Activated gamma-delta T cell (primary cell): Measurements from ENCODE around the gene RINL.
"Not testable (repeated sequence)": the region's sequence is repeated elsewhere in the genome, so short reads cannot be mapped to it uniquely, and the experiment has no call there.

Source experiments
- DNase-seq: peaks from one replicate; lab custom pipeline; 2025; lab: John Stamatoyannopoulos, UW

Gene RINL

DNA sequence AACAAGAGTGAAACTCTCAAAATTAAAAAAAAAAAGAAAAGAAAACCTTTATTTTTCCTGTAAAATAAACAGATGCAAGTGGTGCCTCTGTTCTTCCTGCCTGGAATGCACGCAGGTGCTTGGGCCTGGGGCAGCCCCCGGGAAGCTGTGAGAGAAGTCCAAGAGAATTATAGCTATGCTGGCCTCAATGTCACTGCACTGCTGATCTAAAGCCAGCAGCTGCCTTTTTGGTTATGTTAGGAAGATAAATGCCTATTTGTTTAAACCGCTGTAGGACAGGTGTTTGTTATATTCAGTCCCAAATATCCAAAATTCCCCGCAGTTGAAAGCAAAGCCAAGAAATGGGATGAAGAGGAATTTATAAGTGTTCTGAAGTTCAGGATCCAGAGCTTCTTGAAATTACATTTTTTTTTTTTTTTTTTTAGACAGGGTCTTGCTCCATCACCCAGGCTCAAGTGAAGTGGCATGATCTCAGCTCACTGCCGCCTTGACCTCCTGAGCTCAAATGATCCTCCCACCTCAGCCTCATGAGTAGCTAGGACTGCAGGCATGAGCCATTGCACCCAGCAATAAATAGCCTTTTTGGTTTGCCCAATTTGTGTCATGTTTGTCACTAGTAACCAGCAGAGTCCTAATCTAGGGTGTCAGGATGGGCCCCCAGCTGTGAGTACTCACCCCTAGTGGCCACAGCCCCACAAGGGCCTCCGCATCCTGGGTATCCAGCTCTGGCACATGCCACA is 2.2 kb downstream of the RINL start:
- no peak for DNase-seq

DNA sequence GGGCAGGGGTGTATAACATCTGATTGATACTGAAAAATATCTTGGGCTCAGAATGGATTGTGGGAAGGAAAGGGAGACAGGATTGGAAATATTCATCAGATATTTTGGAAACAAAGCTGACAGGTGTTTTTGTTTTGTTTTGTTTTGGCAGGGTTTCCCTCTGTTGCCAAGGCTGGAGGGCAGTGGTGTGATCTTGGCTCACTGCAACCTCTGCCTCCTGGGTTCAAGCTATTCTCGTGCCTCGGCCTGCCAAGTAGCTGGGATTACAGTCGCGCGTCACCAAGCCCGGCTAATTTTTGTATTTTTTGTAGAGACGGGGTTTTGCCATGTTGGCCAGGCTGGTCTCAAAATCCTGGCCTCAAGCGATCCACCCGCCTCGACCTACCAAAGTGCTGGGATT is 4.7 kb downstream of the RINL start:
- not testable (repeated sequence) for DNase-seq

DNA sequence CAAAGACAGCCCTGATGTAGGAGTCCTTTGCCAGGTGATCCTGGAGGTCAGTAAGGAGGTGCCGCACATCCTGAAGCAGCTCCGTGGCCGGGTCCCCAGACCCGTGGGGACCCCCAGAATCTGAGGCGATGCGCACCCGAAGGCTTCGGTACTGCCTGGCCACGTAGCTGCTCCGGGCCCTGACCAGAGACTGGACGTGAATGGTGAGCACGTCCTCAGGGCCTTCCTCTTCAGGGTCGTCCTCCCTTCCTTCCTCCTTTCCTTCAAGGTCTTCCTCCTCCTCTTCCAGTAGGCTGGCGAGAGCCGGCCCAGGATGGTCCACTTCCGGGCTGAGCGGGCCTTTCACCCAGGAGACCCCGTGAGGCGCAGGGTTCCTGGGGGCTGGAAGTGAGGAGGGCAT is 7.5 kb downstream of the RINL start:
- DNase-seq, result no peak

DNA sequence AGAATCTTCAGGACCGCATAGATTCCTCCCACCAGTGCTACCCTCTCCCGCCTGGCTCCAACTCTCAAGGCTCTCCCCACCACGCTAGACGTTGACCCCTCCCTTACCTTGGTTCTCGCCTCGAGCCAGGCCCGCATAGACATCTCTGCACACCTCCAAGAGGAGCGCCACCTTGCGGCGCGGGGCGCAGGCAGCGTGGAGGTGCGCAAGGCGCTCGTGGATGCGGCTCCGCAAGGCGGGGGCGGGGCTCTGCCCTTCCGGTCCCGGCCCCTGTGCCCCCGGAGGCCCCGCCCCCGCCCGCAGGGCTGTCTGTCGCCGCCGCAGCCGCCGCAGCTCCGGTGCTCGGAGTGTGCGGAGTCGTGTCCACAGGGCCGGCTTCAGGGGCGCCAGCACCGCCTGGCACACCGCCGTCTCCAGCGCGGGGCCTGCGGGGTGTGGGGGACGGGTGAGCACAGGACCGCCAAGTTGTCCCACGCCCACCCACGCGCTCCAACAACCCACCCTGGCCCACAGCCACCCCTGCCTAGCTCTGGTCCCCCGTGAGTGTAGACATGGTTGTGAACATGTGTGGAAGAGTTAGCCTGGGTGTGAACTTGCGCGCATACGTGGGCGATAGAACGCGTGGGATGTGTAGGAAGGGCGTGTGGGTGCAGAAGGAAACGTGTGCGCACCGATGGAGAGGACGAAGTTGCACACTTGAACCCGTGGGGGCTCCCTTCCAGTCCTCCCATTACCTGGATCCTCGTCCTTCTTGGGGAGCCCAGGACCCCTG is 8.1 kb downstream of the RINL start:
- DNase-seq, result peak; percentile 88

DNA sequence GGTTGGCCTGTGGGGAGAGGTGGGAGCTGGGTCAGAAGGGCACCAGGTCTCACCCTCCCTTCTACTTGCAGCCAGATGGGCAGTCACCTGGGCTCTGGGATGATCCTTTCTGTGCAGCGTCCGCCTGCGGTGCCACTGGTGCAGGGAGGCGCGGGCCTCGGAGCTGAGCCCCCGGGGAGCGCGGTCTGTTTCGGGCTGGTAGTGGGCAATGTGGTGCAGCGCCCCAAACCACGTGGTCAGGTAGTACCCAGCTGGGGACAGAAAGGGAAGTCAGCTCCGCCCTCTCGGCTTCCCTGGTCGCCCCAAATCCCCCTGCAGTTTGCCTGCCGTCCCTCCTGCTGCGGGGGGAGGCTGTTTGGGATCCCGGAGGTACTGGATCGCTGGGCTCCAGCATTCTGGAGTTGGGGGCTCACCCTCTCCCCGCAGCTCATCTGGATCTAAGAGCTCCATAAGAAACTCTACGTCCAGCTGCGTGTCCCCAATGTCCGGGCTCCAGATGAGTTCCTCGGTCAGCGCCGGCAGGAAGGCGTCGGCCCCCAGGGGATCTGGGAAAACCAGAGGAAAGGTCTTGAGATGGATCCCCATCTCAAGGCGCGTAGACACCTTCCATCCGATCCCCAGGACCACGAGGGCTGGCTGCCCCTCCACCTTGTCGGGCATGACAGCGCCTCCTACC is 8.8 kb downstream of the RINL start:
- no peak for DNase-seq

DNA sequence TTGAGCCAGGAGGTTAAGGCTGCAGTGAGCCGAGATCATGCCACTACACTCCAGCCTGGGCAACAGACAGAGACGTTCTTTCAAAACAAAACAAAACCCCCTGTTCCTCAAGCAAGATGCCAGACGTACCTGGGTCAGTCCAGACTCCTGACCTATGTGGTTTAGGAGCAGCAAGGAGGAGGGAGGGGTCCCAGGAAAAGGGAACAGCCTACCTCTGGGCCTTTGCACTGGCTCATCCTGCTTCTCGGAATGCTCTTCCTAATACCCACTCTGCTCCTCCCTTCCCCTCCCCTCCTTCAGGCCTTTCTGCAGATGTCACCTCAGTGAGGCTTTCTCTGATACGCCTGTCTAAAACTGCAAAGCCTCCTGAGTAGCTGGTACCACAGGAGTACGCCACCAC is 9.5 kb downstream of the RINL start:
- no peak for DNase-seq

DNA sequence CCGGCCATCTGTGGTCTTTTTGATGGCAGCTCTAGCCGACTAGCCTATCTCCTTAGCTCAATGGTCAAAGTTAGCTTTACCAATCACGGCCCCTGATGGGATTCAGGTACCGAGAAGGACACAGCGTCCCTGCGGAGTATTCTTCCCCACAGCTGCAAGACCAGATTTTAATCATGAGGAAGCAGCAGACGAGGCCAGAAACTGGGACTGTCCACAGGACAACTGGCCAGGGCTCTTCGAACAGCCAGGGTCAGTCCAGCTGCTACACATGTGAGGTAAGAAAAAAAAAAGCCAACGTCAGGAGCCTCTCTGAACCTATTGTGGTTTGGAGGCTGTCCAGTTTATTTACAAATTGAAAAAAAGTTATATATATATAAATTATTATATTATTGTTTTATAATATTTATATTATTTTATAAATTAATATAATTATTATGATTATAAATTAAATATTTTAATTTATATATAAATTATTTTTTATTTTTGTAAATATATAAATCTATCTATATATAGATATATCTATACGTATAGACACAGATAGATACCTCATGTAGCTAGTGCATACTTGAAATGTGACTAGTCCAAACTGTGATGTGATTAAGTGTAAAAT is 10.8 kb downstream of the RINL start:
- DNase-seq, result no peak

DNA sequence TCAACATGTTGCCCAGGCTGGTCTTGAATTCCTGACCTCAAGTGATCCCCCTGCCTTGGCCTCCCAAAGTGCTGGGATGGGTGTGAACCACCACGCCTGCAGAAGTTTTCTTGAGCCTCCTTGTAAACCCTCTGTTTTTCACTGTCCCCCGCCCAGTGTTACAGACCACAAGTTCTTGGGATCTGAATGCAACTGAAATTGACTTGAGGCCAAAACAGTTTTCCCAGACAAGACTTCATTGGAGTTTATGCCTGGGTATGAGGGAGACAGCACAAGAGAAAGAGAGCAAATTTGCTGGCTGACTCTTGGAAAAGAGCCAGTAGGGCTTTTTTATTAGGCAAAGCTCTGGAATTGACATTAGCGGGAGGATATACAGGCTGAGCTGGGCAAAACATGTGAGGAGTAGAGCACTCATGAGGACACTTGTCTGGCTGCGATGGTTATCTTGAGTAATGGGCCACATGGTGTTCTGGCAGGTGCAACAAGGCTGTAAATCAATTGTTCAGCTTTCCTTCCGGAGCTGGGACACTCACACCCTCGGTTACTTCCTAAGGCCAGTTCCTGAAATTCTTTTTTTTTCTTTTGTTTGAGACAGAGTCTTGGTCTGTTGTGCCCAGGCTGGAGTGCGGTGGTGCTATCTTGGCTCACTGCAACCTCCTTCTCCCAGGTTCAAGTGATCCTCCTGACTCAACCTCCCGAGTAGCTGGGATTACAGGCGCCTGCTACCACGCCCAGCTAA is 15.6 kb downstream of the RINL start:
- no peak for DNase-seq

DNA sequence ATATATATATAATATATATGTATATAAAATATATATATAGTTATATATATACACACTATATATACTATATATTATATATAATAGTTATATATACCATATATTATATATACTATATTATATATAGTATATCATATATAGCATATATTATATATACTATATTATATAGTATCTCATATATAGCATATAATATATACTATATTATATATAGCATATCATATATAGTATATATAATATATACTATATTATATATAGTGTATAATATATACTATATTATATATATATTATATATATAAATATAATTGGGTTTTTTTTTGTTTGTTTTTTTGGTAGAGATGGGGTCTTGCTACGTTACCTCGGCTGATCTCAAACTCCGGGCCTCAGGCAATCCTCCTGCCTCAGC is 16.7 kb downstream of the RINL start:
- no peak for DNase-seq

DNA sequence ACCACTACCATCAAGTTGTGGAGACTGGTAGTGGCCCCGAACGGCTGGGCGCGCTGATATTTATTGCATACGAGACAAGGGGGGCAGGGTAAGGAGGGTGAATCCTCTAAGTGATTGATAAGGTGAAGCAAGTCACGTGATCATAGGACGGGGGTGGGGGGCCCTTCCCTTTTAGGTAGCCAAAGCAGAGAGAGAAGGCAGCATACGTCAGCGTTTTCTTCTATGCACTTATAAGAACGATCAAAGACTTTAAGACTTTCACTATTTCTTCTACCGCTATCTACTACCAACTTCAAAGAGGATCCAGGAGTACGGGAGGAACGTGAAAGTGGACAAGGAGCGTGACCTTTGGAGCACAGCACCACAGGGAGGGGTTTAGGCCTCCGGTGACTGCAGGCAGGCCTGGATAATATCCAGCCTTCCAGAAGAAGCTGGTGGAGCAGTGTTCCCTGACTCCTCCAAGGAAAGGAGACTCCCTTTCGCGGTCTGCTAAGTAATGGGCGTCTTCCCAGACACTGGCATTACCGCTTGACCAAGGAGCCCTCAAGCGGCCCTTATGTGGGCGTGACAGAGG is 18.4 kb downstream of the RINL start:
- not testable (repeated sequence) for DNase-seq

DNA sequence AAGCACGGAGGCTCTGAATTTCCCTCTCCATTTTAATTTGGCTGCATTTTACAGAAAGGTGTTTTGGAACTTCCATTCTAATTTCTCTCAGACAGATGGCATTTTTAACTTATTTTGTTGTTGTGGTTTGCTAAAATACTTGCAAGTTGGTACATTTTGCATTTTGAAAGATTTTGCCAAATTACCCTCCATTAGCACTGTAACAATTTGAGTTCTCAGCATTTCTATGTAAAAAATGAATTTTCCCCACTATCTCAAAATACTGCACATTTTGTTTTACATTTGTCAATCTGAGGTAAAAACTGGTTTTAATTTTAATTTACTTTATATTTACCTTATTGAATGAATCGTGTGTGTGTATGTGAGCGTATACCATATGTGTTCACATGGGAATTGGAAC is 21.3 kb downstream of the RINL start:
- no peak for DNase-seq

DNA sequence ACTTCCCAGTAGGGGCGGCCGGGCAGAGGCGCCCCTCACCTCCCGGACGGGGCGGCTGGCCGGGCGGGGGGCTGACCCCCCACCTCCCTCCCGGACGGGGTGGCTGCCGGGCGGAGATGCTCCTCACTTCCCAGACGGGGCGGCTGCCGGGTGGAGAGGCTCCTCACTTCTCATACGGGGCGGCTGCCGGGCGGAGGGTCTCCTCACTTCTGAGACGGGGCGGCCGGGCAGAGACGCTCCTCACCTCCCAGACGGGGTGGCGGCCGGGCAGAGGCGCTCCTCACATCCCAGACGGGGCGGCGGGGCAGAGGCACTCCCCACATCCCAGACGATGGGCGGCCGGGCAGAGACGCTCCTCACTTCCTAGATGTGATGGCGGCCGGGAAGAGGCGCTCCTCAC is 22.3 kb downstream of the RINL start:
- DNase-seq, result not testable (repeated sequence)

DNA sequence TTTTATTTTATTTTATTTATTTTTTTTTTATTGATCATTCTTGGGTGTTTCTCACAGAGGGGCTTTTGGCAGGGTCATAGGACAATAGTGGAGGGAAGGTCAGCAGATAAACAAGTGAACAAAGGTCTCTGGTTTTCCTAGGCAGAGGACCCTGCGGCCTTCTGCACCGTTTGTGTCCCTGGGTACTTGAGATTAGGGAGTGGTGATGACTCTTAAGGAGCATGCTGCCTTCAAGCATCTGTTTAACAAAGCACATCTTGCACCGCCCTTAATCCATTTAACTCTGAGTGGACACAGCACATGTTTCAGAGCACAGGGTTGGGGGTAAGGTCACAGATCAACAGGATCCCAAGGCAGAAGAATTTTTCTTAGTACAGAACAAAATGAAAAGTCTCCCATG is 23.1 kb downstream of the RINL start:
- not testable (repeated sequence) for DNase-seq

DNA sequence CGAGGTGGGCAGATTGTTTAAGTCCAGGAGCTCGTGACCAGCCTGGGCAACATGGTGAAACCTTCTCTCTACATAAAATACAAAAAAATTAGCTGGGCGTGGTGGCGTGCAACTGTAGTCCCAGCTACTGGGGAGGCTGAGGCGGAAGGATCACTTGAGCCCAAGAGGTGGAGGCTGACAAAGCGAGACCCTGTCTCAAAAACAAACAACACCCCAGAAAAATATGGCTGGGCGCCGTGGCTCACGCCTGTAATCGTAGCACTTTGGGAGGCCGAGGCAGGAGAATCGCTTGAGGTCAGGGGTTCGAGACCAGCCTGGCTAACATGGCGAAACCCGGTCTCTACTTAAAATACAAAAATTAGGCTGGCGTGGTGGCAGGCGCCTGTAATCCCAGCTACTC is 24.9 kb downstream of the RINL start:
- DNase-seq, result no peak

DNA sequence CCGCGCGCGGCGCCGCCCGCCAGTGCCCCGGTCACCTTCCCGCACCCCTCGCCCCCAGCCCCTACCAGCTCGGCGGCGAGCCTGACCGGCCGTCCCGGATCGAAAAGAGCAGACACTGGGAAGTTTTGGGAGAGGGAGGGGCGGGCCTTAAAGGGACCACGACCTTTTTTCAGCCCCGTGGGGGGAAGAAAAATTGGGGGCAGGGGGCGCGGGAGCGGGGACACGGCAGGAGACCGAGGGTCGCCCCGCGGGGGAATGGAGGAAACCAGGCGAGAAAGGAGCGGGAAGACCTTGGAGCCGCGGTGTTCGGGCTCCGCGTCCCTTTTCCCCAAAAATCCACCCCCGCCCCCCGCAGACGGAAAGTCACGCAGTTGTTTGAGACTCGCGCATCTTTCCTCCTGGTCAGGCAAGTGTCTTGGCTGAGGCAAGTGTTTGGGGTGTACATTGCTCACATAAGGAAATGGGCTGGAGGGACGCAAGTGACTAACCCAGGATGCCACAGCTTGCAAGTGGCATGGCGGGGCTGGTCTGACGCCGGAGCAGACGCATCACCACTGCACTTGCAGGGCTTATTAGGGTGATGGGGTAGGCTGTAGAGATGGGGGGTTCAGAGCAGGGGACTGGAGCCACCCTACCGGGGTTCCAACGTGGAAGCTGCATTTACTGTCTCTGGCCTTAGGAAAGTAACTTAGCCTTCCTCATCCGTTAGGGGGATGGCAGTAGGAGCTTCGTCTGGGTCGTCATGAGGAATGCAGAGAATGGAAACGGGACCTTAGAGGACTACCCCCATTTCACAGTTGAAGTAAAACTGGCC is 25.6 kb downstream of the RINL start:
- peak; percentile 63 for DNase-seq

DNA sequence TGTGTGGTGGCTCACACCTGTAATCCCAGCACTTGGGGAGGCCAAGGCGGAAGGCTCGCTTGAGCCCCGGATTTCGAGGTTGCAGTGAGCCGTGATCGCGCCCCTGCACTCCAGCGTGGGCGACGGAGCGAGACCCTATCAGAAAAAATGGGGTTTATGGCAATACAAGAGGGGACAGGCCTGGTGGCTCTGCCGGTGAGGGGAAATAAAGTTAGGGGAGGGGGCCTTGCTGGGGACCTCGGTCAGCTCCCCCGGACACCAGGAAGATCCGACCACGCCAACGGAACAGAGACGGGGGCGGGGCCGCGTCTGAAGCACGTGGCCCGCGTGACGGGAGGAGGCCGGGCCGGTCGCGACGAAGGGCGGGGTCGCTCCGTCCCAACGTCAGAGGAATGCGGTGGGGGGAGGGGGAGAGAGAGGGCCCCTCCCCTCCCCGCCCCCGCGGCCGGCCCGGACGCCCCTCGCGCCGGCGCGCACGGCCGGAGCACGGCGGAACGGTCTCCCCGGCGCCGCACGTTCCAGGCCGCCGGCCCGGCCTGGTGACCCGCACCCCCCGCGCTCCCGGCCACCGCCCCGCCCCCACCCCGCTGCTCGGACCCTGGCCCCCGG is 26.3 kb downstream of the RINL start:
- peak; percentile 78 for DNase-seq

DNA sequence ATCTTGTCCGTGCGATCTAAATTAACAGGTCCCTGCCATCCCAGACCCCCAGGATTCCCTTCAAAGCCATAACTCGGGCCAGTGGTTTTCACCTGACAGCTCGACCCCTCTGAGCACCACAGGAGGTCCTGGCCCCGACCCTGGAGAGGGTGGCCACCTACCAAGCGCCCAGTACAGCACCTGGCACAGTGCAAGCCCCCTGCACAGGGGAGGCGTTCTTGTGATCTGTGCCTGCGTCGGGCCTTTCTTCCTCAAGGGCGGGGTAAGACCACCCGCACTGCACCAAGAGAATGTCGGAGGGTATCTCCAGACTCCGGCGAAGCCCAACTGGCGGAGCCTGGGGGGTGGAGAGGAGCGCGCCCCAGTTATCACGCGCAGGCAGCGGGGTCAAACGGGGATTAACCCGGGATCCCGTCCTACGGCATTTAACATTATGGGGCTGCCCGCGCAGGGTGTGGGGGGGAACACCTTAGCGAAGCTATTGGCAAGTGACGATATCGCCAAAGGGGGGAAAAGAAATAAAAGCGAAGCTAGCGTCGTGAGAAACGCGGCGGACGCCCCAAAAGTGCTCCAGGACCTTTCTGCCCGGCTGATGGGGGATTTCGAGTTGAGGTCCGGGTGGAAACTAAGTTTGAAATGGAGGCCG is 27.0 kb downstream of the RINL start:
- DNase-seq, result no peak

DNA sequence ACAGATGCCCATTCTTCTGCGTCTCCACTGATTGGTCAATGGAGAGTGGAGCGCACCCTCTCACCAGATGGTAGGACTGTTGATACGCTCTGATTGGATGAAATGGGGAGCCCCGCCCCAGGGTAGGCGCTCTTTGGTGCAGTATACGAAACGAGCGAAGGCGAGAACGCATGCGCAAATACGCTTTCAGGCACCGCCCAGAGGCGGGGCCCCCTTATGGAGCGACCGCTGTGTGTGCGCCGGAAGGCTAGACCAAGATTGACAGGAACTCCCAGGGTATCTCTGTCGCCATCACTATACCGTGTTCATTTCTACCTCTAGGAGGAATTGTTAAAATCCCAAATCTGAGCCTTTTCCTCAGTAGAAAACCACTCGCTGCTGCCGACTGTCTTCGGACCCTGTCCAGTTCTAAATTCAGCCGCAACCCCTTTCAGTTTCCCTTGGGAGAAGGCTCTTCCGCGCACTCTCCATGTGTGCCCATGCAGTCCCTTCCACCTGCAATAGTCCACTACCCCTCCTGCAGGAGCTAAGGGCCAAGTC is 27.6 kb downstream of the RINL start:
- peak; percentile 77 for DNase-seq

DNA sequence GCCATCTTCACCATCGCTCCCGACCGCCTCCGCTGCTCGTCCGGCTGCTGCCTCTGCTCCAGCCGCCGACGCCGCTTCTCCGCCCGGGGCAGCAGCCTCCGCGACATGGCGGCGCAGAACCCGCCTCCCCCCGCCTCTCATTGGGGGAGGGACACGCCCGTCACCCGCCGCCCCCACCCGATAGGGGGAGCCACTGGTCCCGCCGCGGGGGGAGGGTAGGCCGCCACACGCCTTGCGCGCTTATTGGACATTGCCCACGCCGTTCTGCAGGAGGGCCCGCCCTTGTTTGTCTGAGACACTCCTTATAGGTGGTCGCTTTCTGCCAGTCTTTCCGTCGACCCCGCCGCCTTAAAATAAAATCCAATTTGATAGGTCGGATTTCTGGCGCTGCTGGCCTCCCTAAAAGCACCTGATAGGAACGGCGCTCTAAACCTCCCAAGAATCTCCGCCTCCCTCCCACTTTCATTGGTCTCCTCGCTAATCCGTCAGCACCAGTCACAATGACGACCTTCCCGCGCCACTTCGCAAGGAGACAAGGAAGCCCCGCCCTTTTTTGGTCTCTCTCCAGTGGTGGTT is 28.1 kb downstream of the RINL start, which contains the start of gene HNRNPL:
HNRNPL (minus strand) TSS at position 127 of the 576 bp plus-strand sequence; CDS start at position 107, 20 bp downstream.
- DNase-seq, result peak; percentile 99
